Measurements from ENCODE around the gene SNRPB. TPM values are rescaled to one million over a fixed set of nuclear protein-coding genes. Genes with fewer than 3 reads are reported as not detected.

SNRPB gene
- total RNA-seq, 1 experiment from 2014 or later = 462 TPM

DNA sequence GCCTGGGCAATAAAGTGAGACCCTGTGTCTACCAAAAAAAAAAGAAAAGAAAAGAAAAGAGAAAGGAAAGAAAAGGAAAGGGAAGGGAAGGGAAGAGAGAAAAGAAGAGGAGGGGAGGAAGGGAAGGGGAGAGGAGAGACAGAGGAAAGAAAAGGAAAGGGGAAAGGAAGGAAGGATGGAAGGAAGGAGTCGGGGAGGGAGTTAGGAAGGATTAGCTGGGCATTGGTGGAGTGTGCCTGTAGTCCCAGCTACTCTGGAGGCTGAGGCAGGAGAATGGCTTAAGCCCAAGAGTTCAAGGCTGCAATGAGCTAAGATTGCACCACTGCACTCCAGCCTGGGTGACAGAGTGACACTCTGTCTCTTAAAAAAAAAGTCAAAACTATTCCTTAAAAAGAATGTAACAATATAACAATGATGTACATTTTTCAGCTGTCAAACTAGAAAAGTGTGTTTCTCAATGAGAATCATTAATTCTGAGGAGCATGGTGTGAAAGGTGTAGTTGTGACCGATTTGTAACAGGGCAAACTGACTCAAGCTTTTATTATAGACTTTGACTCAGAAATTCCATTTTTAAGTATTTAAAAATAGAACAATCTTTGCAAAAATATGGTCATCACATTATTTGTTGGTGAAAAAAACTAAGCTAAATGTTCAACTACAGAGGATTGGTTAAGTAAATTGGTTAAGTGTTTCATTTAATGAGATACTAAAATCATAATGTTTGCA, 14.7 kb downstream of the SNRPB start:
- H2BK120ac ChIP-seq (ENCODE audit: low read depth, low read length, poor library complexity, severe bottlenecking) = no peak overlapping the region
- no peak overlapping the region for H4K5ac ChIP-seq (ENCODE audit: insufficient read length, low read depth, low read length)
- H3K18ac ChIP-seq (ENCODE audit: insufficient read length, low read depth, low read length) = no peak overlapping the region
- H3K9ac ChIP-seq (ENCODE audit: extremely low read depth, insufficient read length, low read length) = no peak overlapping the region
- H3K23ac ChIP-seq (ENCODE audit: insufficient read length, low read depth, low read length) = no peak overlapping the region
- Mint-ChIP-seq H3K27ac (no peak overlapping the region; a peak in 1 of 7 replicates), H3K36me3 (ENCODE audit: insufficient read depth in 1 of 3, low read depth in 3 of 3) (peaks cover 10 to 24% (median 18%) of the 10 kb centered on the region in 3 experiments), H3K4me1 (no peaks in the 10 kb centered on the region), H3K9me3 (no peaks in the 10 kb centered on the region), H3K4me3 (no peak overlapping the region), H3K27me3 (ENCODE audit: low read depth) (no peaks in the 10 kb centered on the region)
- no peaks in the 10 kb centered on the region for H3K23me2 ChIP-seq (ENCODE audit: insufficient read length, low read depth, low read length, poor library complexity, severe bottlenecking)
- H2BK15ac ChIP-seq (ENCODE audit: low read depth, low read length) = no peak overlapping the region
- no peak overlapping the region for H2BK20ac ChIP-seq (ENCODE audit: low read depth, low read length, poor library complexity, severe bottlenecking)
- no peak overlapping the region for H2BK5ac ChIP-seq (ENCODE audit: insufficient read length, low read length)
- H3K27me3 ChIP-seq (ENCODE audit: insufficient read depth, low read length) = no peaks in the 10 kb centered on the region
- no peak overlapping the region for H3K4ac ChIP-seq (ENCODE audit: low read depth, low read length)
- TF ChIP-seq, protein P1, sequence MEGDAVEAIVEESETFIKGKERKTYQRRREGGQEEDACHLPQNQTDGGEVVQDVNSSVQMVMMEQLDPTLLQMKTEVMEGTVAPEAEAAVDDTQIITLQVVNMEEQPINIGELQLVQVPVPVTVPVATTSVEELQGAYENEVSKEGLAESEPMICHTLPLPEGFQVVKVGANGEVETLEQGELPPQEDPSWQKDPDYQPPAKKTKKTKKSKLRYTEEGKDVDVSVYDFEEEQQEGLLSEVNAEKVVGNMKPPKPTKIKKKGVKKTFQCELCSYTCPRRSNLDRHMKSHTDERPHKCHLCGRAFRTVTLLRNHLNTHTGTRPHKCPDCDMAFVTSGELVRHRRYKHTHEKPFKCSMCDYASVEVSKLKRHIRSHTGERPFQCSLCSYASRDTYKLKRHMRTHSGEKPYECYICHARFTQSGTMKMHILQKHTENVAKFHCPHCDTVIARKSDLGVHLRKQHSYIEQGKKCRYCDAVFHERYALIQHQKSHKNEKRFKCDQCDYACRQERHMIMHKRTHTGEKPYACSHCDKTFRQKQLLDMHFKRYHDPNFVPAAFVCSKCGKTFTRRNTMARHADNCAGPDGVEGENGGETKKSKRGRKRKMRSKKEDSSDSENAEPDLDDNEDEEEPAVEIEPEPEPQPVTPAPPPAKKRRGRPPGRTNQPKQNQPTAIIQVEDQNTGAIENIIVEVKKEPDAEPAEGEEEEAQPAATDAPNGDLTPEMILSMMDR (conservative IDR thresholded peaks at IDR 0.05) = no peak
- H3K79me1 ChIP-seq (ENCODE audit: insufficient read depth, low read depth, low read length, poor library complexity, severe bottlenecking) = no peaks in the 10 kb centered on the region
- no peaks in the 10 kb centered on the region for H3K79me2 ChIP-seq (ENCODE audit: insufficient read depth, low read length)
- H3K14ac ChIP-seq (ENCODE audit: insufficient read depth, low read length) = no peak overlapping the region
- no peak for DNase-seq
- H3K56ac ChIP-seq (ENCODE audit: insufficient read length, low read depth, low read length) = no peak overlapping the region
- no peaks in the 10 kb centered on the region for H3K9me3 ChIP-seq (ENCODE audit: control insufficient read depth, low read depth, low read length)
- no peaks in the 10 kb centered on the region for H3K4me1 ChIP-seq (ENCODE audit: insufficient read depth, low read length)
- no peaks in the 10 kb centered on the region for H4K20me1 ChIP-seq (ENCODE audit: control insufficient read depth, insufficient read depth, insufficient read length)
- H2BK12ac ChIP-seq (ENCODE audit: insufficient read length, low read depth, low read length) = no peak overlapping the region
- H4K8ac ChIP-seq (replicated peaks; ENCODE audit: insufficient read length, low read depth, low read length) = no peak overlapping the region
- no peak overlapping the region for H3K27ac ChIP-seq (ENCODE audit: insufficient read length, low read depth, low read length)
- no peak overlapping the region for H2AK5ac ChIP-seq (ENCODE audit: insufficient read length, low read length)
- H2AFZ ChIP-seq (ENCODE audit: low read length) = no peak overlapping the region
- no peak overlapping the region for H3T11ph ChIP-seq (ENCODE audit: low read length)
- no peak overlapping the region for H4K91ac ChIP-seq (ENCODE audit: insufficient read length, low read depth, low read length)
- 100% methylated on average over 1 of the region's 2 CpGs for WGBS (ENCODE audit: extremely low coverage, insufficient read length, low lambda C conversion rate)
- H3K4me2 ChIP-seq (ENCODE audit: insufficient read depth, insufficient read length, low read length) = no peak overlapping the region
